AG04449 (cell line): Measurements from ENCODE around the gene JAKMIP2.
"Not testable (repeated sequence)": the region's sequence is repeated elsewhere in the genome, so short reads cannot be mapped to it uniquely, and the experiment has no call there.

Experiments used
- CTCF ChIA-PET: fragments of 350-600 bp; formaldehyde crosslinking; extraction: SDS; loops from one replicate; lab custom pipeline; 2021; ENCODE audit warnings: antibody characterized with exemption; lab: Yijun Ruan, JAX
- POLR2A ChIA-PET: fragments of 400-600, 350-600 bp; formaldehyde crosslinking; extraction: SDS; loops from one replicate; lab custom pipeline; 2020; ENCODE audit warnings: antibody characterized with exemption, inconsistent platforms; lab: Yijun Ruan, JAX
- DNase-seq: peaks from one replicate; pipeline ENCODE4 v3.0.0-alpha.2; 2010; ENCODE audit warnings: low read depth, low spot score
- H3K4me3 ChIP-seq: 2 replicates; pipeline ENCODE4 v1.5.1; 2011; ENCODE audit warnings: low read depth, mild to moderate bottlenecking, control low read depth, low read length
- CTCF ChIP-seq: IDR thresholded peaks from one replicate; pipeline ENCODE4 v1.5.1; 2011; ENCODE audit warnings: mild to moderate bottlenecking, moderate library complexity, low read length, control low read depth, inconsistent platforms; ENCODE audit not compliant: insufficient read depth; ENCODE audit errors: missing control alignments

Gene JAKMIP2

GRCh38 chr5:147804334-147804733 lies 21.8 kb upstream of the JAKMIP2 start:
- CTCF ChIA-PET, result interaction anchor here (1.3 kb wide), 1 partner anchor 19 kb away, joined by 3 read pairs; no protein-coding TSS in a partner anchor
- no peak for TF ChIP-seq CTCF
- POLR2A ChIA-PET, result no interaction called here
- DNase-seq, result no peak
- no peak overlapping the region for H3K4me3 ChIP-seq

GRCh38 chr5:147803926-147804325 lies 21.4 kb upstream of the JAKMIP2 start:
- CTCF ChIA-PET, result interaction anchor here (1.3 kb wide), 1 partner anchor 19 kb away, joined by 3 read pairs; no protein-coding TSS in a partner anchor
- POLR2A ChIA-PET, result no interaction called here
- DNase-seq, result no peak
- no peak for TF ChIP-seq CTCF
- H3K4me3 ChIP-seq, result no peak overlapping the region

GRCh38 chr5:147803161-147803560 lies 20.6 kb upstream of the JAKMIP2 start:
- H3K4me3 ChIP-seq, CTCF ChIA-PET, POLR2A ChIA-PET, DNase-seq: not testable (repeated sequence)

- no peak overlapping the region for H3K4me3 ChIP-seq
- POLR2A ChIA-PET, result no interaction called here
Measured at GRCh38 chr5:147801461-147801860, 18.9 kb upstream of the JAKMIP2 start.

GRCh38 chr5:147800491-147800890 lies 18.0 kb upstream of the JAKMIP2 start:
- no peak for TF ChIP-seq CTCF
- CTCF ChIA-PET, result no interaction called here
- DNase-seq, result no peak
- POLR2A ChIA-PET, result no interaction called here
- H3K4me3 ChIP-seq, result no peak overlapping the region

More at GRCh38 chr5:147801461-147801860, 18.9 kb upstream of the JAKMIP2 start:
- TF ChIP-seq CTCF, result no peak
- DNase-seq, result no peak
- CTCF ChIA-PET, result no interaction called here

- DNase-seq, result no peak
- ChIA-PET CTCF (no interaction called here), POLR2A (no interaction called here)
- TF ChIP-seq CTCF, result no peak
- no peak overlapping the region for H3K4me3 ChIP-seq
Measured at GRCh38 chr5:147796556-147797308, 14.2 kb upstream of the JAKMIP2 start.

GRCh38 chr5:147791181-147791580 lies 8.7 kb upstream of the JAKMIP2 start:
- ChIA-PET CTCF (no interaction called here), POLR2A (no interaction called here)
- TF ChIP-seq CTCF, result no peak
- no peak overlapping the region for H3K4me3 ChIP-seq
- no peak for DNase-seq
